Suprapubic skin (tissue), 3 donors: ENCODE measurements around the gene ANKRD13B.

Experiments used
- CTCF ChIP-seq, 2 donors: fragments of 200-600 bp in 1 of 2; fragments of 450-650 bp in 1 of 2; sonication (generic) in 1 of 2; IDR thresholded peaks; one replicate each; pipeline ENCODE4 v1.5.1; 2016 to 2019; ENCODE audit warnings: antibody characterized with exemption in 2 of 2, mild to moderate bottlenecking in 1 of 2, moderate library complexity in 1 of 2
- POLR2A ChIP-seq, 2 donors: fragments of 450-650 bp; IDR thresholded peaks; one replicate each; pipeline ENCODE4 v1.6.1; 2017; ENCODE audit warnings: antibody characterized with exemption in 2 of 2, mild to moderate bottlenecking in 2 of 2, moderate library complexity in 2 of 2

- TF ChIP-seq POLR2A (IDR thresholded peaks at IDR 0.05) (no peak), CTCF (IDR thresholded peaks at IDR 0.05) (no peak)
Observed at GRCh38 chr17:29588562-29589411, 4.1 kb upstream of the ANKRD13B start.
